Stimulated activated CD4-positive, alpha-beta T cell treated with anti-CD3 and anti-CD28 coated beads, Interleukin-2, amount 100 ng/mL, for 4 hours (primary cell): ENCODE measurements around the gene MYO1H.
"Not testable (repeated sequence)": the region's sequence is repeated elsewhere in the genome, so short reads cannot be mapped to it uniquely, and the experiment has no call there.

Experiments used
- DNase-seq: peaks from one replicate; pipeline ENCODE4 v3.0.0-alpha.2; 2020; ENCODE audit warnings: low read depth

Gene MYO1H, protein sequence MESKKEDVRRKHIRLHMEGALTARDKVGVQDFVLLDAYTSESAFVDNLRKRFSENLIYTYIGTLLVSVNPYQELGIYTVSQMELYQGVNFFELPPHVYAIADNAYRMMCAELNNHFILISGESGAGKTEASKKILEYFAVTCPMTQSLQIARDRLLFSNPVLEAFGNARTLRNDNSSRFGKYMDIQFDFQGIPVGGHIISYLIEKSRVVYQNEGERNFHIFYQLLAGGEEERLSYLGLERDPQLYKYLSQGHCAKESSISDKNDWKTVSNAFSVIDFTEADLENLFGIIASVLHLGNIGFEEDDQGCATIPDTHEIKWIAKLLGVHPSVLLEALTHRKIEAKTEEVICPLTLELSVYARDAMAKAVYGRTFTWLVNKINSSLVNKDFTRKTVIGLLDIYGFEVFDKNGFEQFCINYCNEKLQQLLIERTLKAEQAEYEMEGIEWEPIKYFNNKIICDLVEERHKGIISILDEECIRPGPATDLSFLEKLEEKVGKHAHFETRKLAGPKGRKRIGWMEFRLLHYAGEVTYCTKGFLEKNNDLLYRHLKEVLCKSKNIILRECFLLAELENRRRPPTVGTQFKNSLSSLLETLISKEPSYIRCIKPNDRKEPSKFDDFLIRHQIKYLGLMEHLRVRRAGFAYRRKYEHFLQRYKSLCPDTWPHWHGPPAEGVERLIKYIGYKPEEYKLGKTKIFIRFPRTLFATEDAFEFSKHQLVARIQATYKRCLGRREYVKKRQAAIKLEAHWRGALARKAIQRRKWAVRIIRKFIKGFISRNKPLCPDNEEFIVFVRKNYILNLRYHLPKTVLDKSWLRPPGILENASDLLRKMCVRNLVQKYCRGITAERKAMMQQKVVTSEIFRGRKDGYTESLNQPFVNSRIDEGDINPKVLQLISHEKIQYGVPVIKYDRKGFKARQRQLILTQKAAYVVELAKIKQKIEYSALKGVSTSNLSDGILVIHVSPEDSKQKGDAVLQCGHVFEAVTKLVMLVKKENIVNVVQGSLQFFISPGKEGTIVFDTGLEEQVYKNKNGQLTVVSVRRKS

GRCh38 chr12:109347589-109347988, at the start of gene MYO1H:
Gene MYO1H (plus strand): TSS chr12:109347900. CDS start chr12:109347961, 61 bp downstream.
- no peak for DNase-seq

GRCh38 chr12:109299849-109300248, 47.9 kb upstream of the MYO1H start:
- DNase-seq = no peak

- no peak for DNase-seq
Observed at GRCh38 chr12:109301643-109302168, 46.0 kb upstream of the MYO1H start.

DNA sequence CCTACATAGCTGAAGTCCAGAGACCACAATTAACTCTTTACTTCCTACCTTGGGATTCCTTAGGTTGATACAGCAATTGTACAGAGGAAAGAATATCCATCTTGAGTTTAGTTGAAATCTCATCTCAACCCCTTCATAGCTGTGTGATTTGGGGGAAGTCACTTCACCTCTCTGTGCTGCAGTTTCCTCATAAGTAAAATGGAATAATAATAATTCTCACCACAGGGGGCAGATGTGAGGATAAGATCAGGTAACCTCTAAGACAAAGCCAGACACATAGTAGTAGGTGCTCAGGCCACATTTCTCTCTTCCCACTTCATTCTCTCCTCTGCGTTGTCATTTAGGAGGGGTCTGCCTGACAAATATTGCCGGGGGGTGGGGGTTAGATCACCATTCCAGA, 45.3 kb upstream of the MYO1H start:
- DNase-seq = no peak

DNA sequence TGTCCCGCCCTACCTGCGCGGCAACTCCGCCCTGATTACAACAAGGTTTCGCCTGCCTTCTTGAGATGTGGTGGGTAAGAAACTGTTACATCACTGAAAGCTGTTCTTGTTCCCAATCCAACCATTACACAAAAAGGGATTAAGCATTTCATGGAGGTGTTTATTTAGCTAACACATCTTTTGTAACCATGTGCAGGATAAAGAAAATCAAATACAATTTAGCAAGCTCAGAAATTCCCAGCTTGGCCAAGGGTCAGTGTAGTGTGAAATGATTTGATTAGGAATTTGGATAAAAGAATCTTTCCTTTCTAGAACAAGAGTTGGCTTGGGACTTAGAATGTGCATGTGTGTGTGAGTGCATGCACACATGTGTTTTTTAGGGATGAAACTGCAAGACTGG, 44.9 kb upstream of the MYO1H start:
- DNase-seq = no peak

DNA sequence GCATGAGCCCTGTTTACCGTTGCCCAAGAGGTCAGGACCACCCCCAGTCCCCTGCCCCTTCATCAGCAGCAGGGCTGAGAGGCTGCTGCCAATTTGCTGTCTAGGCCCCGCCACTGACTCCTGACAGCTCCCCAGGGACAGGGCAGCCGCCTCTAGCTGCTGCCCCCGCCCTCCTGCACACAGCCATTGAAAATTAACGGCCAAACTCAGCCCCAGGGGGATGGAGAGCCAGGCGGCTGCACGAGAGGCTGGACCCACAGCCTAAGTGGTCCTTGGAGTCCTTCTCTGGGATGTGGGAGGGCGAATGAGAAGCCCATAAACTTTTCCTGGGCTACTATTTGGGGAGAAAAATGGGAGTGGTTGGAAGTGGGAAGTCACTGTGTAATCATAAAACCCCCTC, 43.2 kb upstream of the MYO1H start:
- DNase-seq = no peak

DNA sequence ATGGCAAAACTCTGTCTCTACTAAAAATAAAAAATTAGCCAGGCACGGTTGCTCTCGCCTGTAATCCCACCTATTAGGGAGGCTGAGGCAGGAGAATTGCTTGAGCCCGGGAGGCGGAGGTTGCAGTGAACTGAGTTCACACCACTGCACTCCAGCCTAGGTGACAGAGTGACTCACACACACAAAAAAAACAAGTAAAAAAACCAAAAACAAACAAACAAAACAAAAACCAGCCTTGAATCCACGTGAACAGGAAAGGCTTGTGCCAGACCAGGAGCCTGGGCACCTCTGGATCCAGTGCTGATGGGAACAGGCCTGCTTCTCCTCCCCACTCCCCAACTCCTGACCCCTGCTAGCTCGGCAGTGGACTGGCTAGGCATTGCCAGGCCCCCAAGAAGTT, 42.2 kb upstream of the MYO1H start:
- no peak for DNase-seq

DNA sequence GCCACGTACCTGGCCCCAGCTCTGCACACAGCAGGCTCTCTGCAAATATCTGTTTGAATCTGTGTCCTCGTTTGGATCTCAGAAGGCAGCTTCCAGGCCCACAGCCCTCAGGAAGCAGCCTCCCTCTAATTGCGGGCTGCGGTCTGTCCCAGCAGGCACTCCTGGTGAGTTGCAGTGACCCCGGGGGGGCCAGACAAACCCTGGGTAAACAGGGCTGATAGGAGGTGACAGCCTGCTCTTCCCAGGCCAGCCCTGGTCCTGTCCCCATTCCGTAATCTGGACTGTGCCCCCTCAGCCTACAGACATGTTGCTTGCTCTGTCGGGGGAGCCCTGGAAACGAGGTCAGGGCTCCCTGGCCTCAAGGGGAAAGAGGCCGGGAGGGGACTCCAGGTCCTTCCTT, 40.6 kb upstream of the MYO1H start:
- DNase-seq = no peak

GRCh38 chr12:109308534-109309380, 38.9 kb upstream of the MYO1H start, which contains the start of gene FOXN4:
Gene FOXN4 (minus strand): TSS chr12:109309284. CDS start chr12:109308321, 963 bp downstream.
- DNase-seq = no peak

- DNase-seq = no peak
Observed at GRCh38 chr12:109309381-109310246, 38.1 kb upstream of the MYO1H start.

DNA sequence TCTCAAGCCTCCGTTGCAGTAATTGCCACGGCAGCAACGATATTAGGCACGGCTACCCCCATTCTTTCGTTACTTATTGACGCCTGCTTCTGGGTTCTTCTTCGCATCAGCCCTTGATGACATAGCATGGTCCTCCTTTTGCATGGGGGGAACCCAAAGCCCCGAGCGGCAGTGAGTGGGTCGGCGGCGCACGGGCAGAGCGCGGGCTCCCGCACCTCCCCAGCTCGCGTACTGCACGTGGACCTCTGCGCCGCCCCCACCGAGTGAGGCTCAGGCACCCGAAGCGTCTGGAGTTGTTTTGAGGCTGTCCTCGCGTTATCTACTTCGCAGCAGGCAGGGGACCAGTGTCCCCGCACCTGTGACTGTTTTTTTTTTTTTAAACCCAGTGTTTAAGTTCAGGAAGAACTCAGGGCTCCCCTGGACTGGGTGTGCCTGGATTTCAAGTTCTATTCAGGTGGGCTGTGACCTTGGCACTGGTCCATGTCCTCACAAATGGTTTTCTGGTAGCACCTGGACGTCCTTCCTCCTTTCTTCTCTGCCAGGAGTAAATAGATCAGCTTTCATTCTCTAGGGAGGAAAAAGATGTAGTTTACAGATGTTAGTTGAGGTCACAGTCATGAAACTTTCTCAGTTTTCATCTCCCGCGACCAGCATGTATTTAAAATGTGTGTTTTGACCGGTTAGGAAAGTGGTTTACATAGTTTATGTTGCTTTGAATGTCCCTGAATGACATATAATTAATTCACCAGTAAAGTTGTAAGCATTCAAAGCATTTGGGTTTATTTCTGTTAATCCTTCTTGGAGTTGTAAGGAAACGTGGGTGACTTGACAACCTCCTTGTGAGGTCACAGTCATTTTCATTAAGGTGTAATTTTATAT, 37.2 kb upstream of the MYO1H start:
- DNase-seq = no peak

GRCh38 chr12:109321294-109321693, 26.4 kb upstream of the MYO1H start:
- DNase-seq = not testable (repeated sequence)

DNA sequence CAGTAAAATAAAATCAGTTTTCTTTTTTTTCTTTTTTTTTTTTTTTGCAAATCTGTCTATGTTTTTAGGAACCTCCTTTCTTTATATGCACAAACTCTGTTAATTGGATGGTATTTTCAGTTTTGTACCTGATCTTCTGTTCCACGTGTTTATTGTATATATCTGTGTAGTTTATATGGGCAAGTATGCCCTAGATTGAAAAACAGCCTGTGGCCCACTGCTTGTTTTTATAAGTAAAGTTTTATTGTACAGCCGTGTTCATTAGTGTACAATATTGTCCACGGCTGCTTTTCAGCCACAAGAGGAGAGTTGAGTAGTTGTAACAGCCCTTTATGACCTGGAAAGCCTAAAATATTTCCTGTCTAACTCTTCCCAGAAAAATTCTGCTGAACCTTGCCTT, 18.7 kb upstream of the MYO1H start:
- DNase-seq = no peak

DNA sequence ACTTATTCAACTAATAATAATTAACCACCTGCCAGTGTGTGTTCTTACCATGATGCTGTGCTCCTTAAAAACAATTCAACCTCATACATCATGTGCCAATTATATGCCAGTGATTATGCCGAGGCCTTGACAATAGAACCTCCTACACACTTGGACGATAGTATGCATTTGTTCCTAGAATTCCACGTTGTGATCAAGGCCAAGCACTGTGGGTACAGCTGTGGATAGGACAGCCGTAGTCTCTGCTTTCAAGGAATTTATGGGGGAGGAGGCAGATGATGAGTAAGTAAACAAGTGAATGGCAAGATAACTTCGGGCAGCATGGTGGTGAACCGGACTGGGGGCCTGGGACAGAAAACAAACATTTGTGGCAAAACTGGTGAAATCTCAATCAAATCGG, 18.0 kb upstream of the MYO1H start:
- no peak for DNase-seq

DNA sequence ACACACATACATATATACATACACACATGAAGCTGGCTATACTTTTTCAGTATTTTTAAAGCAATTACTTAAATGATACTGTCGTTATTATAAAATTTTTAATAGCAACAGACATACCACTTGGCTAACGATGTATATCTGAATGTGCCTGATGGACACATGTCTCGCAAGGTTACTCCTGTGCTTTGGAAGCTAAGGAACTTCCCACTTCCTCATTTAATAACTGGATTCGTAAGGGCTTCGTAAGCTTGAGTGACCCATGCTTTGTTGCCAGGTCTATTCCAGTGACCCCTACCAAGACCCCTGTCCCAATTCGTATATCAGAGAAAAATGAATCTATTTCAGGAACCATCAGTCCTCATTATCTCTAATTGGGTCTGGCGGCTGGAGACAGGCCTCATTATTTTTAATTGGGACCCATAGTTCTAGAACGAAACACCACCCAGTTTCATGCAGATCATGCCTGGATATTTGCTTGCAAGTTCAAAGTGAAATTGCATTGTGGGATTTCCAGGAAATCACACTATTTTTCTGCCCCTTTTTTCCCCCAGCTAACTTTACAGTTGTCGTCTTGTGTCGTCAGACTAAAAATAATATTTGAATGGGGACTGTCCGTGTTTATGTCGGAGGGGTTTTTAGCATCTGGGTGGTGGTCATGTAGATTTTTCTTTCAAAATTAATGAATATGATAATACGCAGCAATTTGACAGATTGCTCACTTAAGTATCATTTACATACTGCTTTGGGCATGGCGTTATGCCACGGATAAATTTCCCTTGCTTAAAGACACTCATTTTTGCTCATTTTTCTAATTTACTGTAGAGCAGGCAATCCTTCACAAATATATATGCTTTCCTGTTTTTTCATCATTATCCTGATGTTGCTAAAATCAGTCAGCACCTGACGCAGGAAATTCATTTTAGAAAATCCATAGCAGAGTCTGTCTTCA, 17.1 kb upstream of the MYO1H start:
- DNase-seq = no peak

GRCh38 chr12:109331301-109331952, 16.3 kb upstream of the MYO1H start:
- DNase-seq = no peak

DNA sequence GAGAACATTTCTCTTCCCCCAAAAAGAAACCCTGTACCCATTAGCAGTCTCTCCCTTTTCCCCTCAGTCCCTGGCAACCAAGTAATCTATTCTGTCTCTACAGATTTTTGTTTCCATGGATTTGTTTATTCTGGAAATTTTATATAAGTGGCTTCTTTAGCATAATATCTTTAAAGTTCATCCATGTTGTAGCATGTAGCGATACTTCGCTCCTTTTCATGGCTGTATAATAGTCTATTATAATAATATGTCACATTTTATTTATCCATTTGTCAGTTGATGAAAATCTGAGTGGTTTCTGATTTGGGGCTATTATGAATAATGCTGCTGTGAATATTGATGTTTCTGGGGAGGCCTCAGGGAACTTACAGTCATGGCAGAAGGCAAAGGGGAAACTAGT, 12.8 kb upstream of the MYO1H start:
- no peak for DNase-seq

DNA sequence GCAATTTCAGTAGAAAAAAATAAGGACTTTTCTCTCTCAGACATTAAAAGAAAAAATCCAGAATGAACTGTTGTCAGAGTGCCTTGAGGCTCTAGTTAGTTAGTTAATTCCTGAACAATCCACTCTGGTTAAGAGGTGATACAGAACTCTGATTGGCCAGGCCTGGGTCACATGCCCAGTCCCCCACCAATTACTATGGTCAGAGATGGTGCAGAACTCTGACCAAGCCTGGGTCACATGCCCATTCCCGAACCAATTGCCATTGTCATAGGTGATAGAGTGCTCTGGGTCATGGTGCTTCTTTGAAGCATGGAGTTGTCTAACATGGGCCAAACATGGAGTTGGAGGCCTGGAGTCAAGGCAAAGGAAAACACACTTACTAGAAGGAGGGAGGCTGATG, 11.1 kb upstream of the MYO1H start:
- DNase-seq = no peak
